GM19395 (cell line): ENCODE measurements around the gene PZP.
"Not testable (repeated sequence)": the region's sequence is repeated elsewhere in the genome, so short reads cannot be mapped to it uniquely, and the experiment has no call there.

ENCODE experiments used
- ATAC-seq: cut with Tn5 transposase; IDR thresholded peaks from one replicate; pipeline ENCODE4 v1.9.1; 2021; ENCODE audit warnings: mild to moderate bottlenecking, moderate library complexity; ENCODE audit not compliant: unreplicated experiment

PZP gene

GRCh38 chr12:9184276-9184675, 23.9 kb downstream of the PZP start:
- ATAC-seq = no peak

GRCh38 chr12:9180810-9181209, 27.4 kb downstream of the PZP start:
- no peak for ATAC-seq

GRCh38 chr12:9179781-9180180, 28.4 kb downstream of the PZP start:
- no peak for ATAC-seq

- no peak for ATAC-seq
These were observed 38.1 kb downstream of the PZP start for GRCh38 chr12:9169979-9170634.

DNA sequence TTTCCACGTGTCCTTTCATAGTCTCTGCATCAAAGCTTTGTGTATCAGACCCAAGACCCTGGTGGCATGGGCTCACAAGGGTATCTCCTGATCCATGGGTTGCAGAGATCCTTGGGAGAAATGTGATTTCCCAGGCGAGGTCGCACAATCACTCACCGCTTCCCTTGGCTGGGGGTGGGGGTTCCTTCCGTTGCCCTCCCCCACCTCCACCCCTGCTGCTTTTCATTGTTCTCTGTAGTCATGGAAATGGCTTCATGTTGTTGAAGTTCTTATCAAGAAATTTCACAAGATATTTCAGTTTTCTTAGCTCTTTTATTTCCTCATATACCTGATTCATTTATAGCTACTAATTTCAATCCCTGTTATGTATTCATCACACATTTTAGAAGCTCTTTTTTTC, 40.9 kb downstream of the PZP start:
- ATAC-seq = not testable (repeated sequence)

- no peak for ATAC-seq
These were observed 44.8 kb downstream of the PZP start for GRCh38 chr12:9163392-9163791.

DNA sequence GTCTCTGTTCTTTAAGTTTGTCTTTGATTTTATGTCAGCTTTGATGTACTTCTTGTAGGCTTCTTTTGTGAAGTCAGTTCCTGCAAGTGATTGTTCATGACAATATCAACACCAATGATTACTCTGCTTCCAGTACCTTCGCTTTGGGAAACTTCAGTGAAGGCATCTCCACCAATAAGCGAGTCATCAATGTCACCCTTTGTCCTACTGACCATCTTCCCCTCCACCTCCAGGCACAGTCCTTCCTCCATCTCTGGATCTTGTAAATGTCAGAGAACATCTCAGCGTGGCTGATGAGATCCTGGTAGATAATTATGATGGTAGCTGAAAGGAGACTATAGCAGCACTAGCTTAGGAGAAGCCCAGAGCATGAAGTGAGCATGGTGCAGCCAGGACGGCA, 52.1 kb downstream of the PZP start:
- no peak for ATAC-seq

DNA sequence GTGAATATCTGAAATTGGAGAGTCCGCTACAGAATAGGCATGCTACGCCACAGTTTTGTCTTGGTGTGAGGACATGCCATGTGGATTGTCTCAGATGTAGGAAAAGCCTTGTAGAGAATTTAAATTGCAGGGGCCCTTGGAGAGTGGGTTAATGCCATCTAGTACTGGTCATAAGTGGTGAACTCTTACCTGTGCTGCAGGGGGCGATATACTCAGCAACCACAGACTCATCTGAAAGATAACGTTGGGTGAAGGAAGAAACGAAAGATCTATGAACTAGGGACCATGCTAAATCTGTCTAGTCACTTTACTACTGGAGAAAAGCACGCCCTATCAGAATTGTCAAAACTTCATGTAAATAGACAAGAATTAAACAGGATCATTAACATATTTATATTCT, 58.8 kb downstream of the PZP start:
- no peak for ATAC-seq

- no peak for ATAC-seq
These were observed 59.3 kb downstream of the PZP start for GRCh38 chr12:9148926-9149325.

- ATAC-seq = no peak
These were observed 60.7 kb downstream of the PZP start for GRCh38 chr12:9147461-9147860.

DNA sequence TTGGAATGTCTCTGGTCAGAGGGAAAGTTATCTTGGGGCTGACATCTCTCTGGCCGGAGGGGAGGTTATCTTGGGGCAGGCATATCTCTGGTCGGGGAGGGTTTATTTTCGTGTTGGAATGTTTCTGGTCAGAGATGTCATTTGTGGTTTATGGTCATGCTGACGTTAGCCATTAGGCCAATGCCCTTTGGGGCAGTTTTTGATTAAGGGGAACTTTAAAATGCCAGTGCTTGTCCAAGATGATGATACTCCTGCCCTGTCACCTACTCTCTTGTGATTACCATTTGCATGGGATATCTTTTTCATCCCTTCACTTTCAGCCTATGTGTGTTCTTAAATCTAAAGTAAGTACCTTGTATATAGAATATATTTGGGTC, 63.5 kb downstream of the PZP start:
- no peak for ATAC-seq

- ATAC-seq = no peak
These were observed 64.1 kb downstream of the PZP start for GRCh38 chr12:9143929-9144729.

DNA sequence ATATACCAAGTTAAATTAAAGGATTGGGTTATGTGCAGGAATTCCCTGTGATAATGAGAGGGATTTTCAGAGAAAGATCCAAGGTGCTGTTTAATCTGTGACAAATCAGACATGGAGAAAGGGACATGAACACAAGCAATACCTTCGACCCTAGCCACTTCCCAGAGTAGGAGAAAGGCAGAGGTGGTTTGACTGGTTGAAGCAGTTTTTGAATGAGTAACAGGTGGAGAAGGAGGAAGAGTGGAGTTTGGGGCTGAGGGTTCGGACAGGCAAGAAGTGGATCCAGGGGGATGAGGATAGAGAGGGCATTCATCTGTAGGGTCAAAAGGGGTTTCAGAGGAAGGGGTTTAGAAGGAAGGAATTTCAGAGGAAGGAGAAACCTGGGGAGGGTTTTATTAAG, 65.1 kb downstream of the PZP start:
- ATAC-seq = no peak

GRCh38 chr12:9139588-9140290, 68.5 kb downstream of the PZP start:
- ATAC-seq = not testable (repeated sequence)

DNA sequence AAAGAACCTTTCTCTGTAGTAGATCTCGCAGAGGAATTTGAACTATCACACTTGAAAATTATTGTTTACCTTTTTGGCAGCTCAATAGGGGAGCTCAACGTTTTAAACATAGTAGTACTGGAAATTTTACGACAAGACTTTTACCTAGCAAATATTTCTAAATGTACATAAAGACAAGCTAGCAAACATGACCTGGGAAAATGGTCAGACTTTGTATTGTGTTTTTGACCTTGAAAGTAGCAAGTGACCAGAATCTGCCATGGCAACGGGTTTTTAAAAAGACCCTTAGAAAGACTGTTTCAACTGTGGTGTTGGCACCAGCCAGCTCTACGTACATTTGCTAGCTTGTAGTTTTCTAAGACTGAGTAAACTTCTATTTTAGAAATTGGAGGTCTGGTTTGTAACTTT, 72.3 kb downstream of the PZP start:
- no peak for ATAC-seq

- ATAC-seq = no peak
These were observed 73.1 kb downstream of the PZP start for GRCh38 chr12:9134981-9135628.

DNA sequence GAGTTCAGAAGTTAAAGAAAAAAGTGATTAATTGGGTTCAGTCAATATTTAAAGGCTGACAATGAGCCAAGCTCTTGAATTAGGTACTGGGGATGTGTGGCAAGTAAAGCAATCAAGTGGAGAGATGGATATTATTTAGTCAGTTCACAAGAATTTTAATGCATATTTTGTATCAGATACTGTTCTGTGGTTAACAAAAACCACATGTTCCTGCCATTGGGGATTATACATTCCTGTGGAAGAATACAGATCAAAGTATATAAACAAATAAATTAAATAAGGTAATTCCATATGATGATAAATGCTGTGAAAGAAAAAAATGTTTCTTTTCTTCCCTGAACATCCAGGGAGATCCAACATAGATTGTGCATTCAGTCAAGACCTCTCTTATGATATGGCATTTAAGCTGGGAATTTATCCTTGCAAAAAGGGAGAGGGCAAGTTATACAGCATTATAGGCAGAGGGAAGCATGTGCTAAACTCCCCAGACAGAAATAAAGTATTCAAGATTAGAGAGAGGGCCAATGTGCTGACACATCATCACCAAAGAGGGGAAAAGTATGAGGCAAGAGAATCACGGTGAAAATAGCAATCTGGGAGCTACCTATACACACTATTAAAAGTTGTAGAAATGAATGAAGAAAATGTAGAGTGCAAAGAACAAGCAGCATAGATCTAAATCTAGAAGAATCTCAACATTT, 74.8 kb downstream of the PZP start:
- no peak for ATAC-seq

GRCh38 chr12:9132008-9132535, 76.1 kb downstream of the PZP start:
- no peak for ATAC-seq

- ATAC-seq = no peak
These were observed 78.0 kb downstream of the PZP start for GRCh38 chr12:9130244-9130643.

GRCh38 chr12:9127936-9128663, 80.1 kb downstream of the PZP start:
- ATAC-seq = no peak
